IPS-18a (cell line): ENCODE results near the gene SLC43A3.

Experiments
- H3K27ac ChIP-seq: one replicate; pipeline ENCODE4 v1.5.1; 2013; ENCODE audit warnings: low read length
- H3K27me3 ChIP-seq: one replicate; pipeline ENCODE4 v1.6.1; 2013; ENCODE audit warnings: mild to moderate bottlenecking, low read length; ENCODE audit not compliant: control insufficient read depth, insufficient read depth
- H3K36me3 ChIP-seq: one replicate; pipeline ENCODE4 v1.6.1; 2013; ENCODE audit warnings: low read depth, low read length; ENCODE audit not compliant: control insufficient read depth
- H3K4me1 ChIP-seq: one replicate; pipeline ENCODE4 v1.6.1; 2013; ENCODE audit warnings: low read depth, low read length; ENCODE audit not compliant: control insufficient read depth
- H3K4me3 ChIP-seq: one replicate; pipeline ENCODE4 v1.5.1; 2013; ENCODE audit warnings: low read length
- H3K9ac ChIP-seq: one replicate; pipeline ENCODE4 v1.6.1; 2013; ENCODE audit warnings: mild to moderate bottlenecking, low read length, moderate library complexity
- H3K9me3 ChIP-seq: one replicate; pipeline ENCODE4 v1.6.1; 2013; ENCODE audit warnings: low read depth, low read length; ENCODE audit not compliant: control insufficient read depth

The SLC43A3 gene

DNA sequence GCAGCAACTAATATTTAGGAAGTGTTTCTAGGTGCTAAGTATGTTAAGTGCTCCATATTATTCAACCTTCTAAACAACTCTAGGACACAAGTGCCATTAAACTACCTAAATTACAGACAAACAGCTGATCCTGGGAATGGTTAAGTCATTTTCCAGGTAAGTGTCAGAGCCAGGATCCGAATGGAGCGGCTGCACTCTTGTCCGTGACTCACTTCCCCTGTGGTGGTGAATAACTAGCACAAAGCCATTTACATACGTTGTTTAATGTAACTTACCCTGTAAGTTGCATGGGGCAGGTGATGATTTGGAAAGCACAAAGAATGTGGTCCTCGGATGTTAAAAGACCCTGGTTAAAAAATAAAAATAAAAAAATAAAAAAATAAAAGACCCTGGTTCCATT lies 27.7 kb downstream of the SLC43A3 start:
- Histone ChIP-seq H3K36me3 (no peaks in the 10 kb centered on the region), H3K4me3 (no peak overlapping the region), H3K27ac (no peak overlapping the region), H3K9ac (no peak overlapping the region), H3K27me3 (peaks cover 4% of the 10 kb centered on the region), H3K9me3 (no peaks in the 10 kb centered on the region), H3K4me1 (no peaks in the 10 kb centered on the region)

DNA sequence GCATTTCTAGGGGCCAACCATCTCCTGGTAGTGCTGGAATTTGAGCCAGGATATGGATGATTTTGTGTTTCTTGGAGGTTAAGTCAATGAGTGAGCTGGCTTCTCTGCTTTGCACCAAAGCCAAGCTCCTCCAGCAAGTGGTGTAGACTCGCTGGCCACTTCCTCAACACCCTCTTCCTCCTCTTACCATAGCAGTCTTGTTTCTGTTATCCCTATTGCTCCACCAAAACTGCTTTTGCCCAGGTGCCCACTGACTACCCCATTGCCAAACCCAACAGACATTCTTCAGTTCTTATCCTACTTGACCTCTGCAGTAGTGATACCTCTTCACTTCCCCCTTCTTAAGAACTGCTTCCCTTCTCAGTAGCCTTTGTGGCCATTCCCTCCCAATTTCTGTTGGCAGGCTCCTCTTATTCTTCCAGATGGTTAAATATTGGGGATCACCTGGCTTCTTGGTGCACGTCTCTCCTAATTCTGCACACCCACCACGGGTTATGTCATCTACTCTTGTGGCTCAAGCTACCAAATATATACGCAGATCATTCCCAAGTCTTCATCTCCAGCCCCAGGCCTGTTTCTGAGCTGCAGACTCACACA lies 29.4 kb downstream of the SLC43A3 start:
- no peaks in the 10 kb centered on the region for H3K9me3 ChIP-seq
- no peaks in the 10 kb centered on the region for H3K36me3 ChIP-seq
- no peak overlapping the region for H3K27ac ChIP-seq
- H3K9ac ChIP-seq = no peak overlapping the region
- H3K4me3 ChIP-seq = no peak overlapping the region
- no peaks in the 10 kb centered on the region for H3K4me1 ChIP-seq
- peaks cover 4% of the 10 kb centered on the region for H3K27me3 ChIP-seq

DNA sequence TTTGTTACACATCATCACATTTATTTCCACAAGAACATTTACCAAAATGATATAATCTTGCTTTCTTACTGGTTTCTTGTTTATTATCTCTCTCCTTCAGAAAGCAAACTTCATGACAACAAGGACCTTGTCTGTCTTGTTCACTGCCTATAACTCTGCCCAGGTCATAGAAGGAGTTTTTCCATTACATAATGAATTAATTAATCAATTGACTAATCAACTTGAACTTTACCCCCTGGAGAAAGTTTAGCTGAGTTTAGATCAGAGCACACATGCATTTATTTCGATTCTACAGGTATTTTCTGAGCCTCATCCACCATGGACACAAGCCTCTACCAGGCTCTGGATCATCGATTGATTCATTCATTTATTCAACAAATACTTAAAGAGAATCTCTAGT lies 30.2 kb downstream of the SLC43A3 start:
- H3K27me3 ChIP-seq = peaks cover 4% of the 10 kb centered on the region
- no peaks in the 10 kb centered on the region for H3K36me3 ChIP-seq
- no peaks in the 10 kb centered on the region for H3K9me3 ChIP-seq
- H3K4me3 ChIP-seq = no peak overlapping the region
- H3K4me1 ChIP-seq = no peaks in the 10 kb centered on the region
- H3K27ac ChIP-seq = no peak overlapping the region
- no peak overlapping the region for H3K9ac ChIP-seq

DNA sequence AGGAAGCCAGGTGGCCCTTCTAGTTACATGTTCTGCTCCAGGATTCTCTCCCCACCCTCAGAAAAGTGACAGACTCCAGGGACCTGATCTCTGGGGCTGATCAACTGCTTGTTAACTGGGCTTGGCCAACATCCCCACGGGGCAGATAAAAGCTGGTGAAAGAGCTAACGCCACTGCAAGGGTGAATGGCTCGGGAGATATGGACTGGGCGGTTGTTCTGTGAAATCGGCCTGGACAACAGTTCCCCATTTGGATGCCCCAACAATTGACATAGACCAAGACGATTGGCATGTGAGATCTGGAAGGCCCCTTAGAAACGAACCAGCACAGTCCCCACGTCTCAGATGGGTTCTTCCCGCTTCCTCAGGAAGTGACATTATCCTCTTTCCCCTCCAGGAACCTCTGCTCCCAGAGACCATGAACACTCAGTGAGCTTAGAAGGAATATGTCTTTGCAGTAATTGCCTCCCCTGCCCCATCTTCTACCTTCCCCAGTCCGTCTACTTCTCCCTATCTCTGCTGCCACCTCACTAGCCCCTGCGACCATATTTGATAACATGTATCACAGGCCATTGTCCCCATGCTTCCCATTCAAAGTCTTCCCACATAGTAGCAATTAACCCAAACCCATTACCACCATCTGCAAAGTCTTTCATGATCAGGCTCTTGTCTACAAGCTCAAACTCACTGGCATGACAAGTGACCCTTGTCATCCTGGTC lies 30.9 kb downstream of the SLC43A3 start:
- Histone ChIP-seq H3K4me1 (no peaks in the 10 kb centered on the region), H3K27me3 (peaks cover 4% of the 10 kb centered on the region), H3K36me3 (no peaks in the 10 kb centered on the region), H3K9me3 (no peaks in the 10 kb centered on the region), H3K27ac (no peak overlapping the region), H3K4me3 (no peak overlapping the region), H3K9ac (no peak overlapping the region)

DNA sequence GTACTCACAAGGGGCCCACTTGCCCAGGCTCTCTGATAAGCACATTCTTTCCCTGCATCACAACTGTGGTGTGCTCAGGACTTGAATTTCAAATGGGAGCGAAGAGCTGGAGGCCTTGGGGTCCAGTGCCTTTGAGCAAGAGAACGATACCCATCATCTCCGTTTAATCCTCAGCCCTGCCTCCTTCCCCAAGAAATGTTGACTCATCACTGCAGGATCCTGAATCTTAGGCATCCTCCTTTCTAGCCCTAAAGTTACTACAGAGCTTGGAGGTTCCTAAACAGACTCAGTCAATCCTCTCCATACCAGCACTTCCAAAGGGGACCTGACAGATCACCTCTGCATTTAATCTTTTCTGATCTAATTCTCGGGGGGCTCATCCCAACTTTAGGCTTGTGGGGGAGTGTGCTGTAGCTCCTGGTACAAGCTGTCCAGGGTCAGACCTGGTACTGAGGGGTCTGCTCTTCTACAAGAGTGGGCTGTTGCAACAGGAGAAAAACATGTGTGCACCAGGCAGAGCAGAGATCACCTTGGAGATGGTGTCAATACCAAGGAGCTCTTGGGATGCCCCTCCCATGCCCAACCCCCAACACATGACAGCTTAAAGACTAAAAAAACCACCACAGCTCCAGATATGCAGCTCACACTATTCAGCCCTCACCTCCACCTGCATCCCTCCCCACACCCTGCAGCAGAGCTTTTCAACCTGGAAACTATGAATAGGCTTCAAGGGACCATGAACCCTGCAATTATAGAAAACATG lies 32.5 kb downstream of the SLC43A3 start:
- Histone ChIP-seq H3K36me3 (no peaks in the 10 kb centered on the region), H3K27me3 (peaks cover 4% of the 10 kb centered on the region), H3K4me3 (no peak overlapping the region), H3K4me1 (no peaks in the 10 kb centered on the region), H3K9me3 (no peaks in the 10 kb centered on the region), H3K27ac (no peak overlapping the region), H3K9ac (no peak overlapping the region)

DNA sequence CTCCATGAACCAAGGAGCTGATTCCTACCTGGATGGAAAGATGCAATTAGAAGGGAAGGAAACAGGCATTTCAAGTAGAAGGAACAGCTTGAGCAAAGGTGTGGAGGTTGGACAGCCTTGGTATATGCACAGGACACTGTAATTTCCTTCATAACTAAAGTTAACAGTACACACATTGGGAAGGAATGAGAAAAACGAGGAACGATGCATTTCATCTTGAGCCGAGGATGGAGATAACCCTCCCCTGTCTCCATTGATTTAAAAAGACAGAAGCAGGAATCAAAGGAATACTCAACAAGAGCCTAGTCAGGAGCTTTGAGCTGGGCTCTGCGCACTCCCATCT lies 34.2 kb downstream of the SLC43A3 start:
- H3K27me3 ChIP-seq = peaks cover 4% of the 10 kb centered on the region
- H3K4me3 ChIP-seq = no peak overlapping the region
- H3K9ac ChIP-seq = no peak overlapping the region
- H3K9me3 ChIP-seq = no peaks in the 10 kb centered on the region
- no peak overlapping the region for H3K27ac ChIP-seq
- no peaks in the 10 kb centered on the region for H3K36me3 ChIP-seq
- no peaks in the 10 kb centered on the region for H3K4me1 ChIP-seq

DNA sequence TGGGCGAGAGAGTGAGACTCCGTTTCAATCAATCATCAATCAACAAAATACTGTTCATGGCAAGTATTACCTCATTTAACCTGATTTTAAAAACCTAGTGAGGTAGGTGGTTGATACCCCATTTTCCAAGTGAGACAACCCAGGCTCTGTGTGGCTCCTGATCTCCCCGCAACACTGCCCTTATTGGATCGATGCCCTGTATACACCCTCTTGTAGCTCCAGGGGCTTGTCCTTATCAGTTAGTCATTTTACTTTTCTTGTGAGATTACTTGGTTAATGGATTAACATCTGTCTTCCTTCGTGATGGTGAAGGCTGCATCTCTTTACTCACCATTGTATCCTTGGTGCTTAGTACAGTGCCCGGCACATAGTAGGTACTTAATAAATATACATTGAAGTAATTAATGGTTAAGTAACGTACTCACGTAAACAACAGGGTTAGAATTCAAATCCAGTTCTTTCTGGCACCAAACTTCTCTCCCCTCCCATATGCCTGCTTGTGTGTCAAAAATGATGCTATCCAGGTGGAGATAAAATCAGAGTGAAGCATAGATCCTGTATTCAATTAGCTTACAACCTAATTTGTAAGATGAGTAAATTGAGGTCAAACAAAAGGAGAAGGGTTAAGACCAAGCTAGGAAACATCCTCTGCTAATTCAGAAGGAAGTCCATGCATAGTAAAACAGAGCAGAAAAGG lies 34.7 kb downstream of the SLC43A3 start:
- peaks cover 3% of the 10 kb centered on the region for H3K27me3 ChIP-seq
- no peaks in the 10 kb centered on the region for H3K4me1 ChIP-seq
- H3K4me3 ChIP-seq = no peak overlapping the region

DNA sequence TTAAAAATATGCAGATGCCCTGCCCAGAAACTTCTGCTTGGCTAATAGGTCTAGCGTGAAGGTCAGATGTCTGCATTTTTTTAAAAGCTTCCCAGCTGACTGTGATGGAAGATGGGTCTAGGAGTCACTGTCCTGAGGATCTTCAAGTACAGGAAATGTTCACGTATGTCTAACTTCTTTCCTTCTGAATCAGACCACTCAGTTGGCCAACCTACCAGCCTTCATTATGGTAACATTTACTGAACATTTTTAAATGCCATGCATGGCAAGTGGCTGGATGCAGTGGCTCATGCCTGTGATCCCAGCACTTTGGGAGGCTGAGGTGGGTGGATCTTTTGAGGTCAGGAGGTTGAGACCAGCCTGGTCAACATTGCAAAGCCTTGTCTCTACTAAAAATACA lies 35.4 kb downstream of the SLC43A3 start:
- Histone ChIP-seq H3K27ac (no peak overlapping the region), H3K4me1 (no peaks in the 10 kb centered on the region), H3K27me3 (no peaks in the 10 kb centered on the region), H3K4me3 (no peak overlapping the region), H3K9ac (no peak overlapping the region), H3K36me3 (no peaks in the 10 kb centered on the region), H3K9me3 (no peaks in the 10 kb centered on the region)

More for the DNA sequence above, 34.7 kb downstream of the SLC43A3 start:
- Histone ChIP-seq H3K9ac (no peak overlapping the region), H3K9me3 (no peaks in the 10 kb centered on the region), H3K27ac (no peak overlapping the region), H3K36me3 (no peaks in the 10 kb centered on the region)

DNA sequence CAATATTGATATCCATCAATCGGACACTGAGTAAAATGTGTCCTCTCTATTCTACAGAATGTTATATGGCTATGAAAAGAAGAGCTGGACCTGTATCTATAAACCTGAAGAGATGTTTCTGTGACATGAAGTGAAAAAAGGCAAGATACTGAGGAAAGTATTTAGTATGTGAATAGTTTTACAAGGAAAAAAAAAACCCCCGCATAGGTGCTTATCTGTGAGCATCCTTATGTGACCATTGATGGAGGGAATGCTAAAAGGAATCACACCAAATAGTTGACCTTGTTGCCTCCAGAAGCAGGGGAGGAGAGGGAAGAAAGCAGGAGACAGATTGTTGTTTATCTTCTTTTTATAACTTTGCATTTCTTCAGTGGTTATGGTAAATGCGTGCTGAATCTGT lies 35.8 kb downstream of the SLC43A3 start:
- H3K27me3 ChIP-seq = no peaks in the 10 kb centered on the region
- no peaks in the 10 kb centered on the region for H3K9me3 ChIP-seq
- H3K9ac ChIP-seq = no peak overlapping the region
- no peaks in the 10 kb centered on the region for H3K4me1 ChIP-seq
- no peaks in the 10 kb centered on the region for H3K36me3 ChIP-seq
- H3K4me3 ChIP-seq = no peak overlapping the region
- H3K27ac ChIP-seq = no peak overlapping the region

DNA sequence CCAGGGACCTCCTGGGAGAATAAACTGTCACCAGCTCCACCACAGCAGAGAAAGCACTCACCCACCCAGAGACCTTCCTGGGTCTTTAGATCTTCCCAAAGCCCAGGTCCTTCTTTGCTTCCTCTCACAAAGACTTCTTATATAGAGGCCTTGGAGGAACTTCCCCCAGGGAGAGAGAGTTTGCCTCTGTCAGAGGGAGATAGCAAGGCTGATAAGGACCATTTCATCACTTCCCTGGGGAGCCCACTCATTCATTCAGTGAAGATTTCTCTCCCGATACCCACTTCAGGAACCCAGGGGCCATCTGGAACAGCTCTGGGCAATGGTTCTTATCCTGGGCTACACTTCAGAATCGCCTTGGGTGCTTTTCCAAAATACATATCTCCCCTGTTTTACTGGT lies 36.4 kb downstream of the SLC43A3 start, which contains the start of gene PRG2:
TSS of gene PRG2 (minus strand) at position 116 of the 400 bp plus-strand sequence. CDS start 706 bp downstream, outside the sequence.
- Histone ChIP-seq H3K27me3 (no peaks in the 10 kb centered on the region), H3K4me3 (no peak within 1 kb of the TSS), H3K36me3 (no peaks in the 10 kb centered on the region), H3K4me1 (no peaks in the 10 kb centered on the region), H3K9me3 (no peaks in the 10 kb centered on the region), H3K27ac (no peak within 1 kb of the TSS), H3K9ac (no peak within 1 kb of the TSS)

DNA sequence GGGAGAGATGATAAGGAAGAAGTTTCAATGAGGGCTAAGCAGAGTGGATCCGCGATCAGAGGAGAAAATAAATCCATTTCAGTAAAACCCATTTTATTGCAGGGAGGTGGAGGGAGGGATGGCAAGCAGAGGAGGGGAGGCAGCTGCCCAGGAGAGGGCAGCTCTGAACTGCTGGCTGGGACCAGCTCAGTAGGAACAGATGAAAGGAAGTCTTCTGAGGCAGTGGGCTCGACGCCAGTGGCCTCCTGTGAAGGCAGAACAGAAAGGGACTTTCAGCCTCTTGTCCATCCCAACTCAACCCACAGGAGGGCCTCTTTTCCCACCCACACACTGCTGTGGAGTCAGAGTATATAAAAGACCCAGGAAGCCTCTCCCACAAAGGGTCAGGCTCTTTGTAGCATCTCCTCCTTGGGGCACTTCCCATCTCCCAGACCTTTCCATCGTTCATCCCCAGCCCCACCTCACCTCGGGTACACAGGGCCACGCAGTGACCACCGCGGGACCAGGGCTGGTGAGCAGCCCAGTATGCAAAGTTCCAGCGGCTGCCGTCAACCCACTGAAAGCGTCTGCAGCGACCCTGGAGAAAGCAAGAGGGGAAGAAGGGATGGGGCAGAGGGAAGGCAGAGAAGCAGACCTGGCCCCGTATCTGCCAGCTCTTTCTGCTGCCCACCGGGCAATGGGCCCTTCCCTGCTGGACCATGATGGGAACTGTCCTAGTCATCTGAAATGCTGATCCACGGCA lies 39.5 kb downstream of the SLC43A3 start:
- H3K4me1 ChIP-seq = no peaks in the 10 kb centered on the region
- H3K9me3 ChIP-seq = no peaks in the 10 kb centered on the region
- no peaks in the 10 kb centered on the region for H3K36me3 ChIP-seq
- H3K4me3 ChIP-seq = no peak overlapping the region
- no peak overlapping the region for H3K9ac ChIP-seq
- no peak overlapping the region for H3K27ac ChIP-seq
- H3K27me3 ChIP-seq = no peaks in the 10 kb centered on the region
